Heart left ventricle (tissue), 16 donors: ENCODE measurements around the gene PHLPP1. TPM values are rescaled to one million over a fixed set of nuclear protein-coding genes. Genes with fewer than 3 reads are reported as not detected.

ENCODE experiments used
- ATAC-seq, 4 donors: fragments of 200-7000 bp; cut with Tn5 transposase; one replicate each; pipeline ENCODE4 v1.9.1; 2020 to 2022; ENCODE audit warnings: moderate library complexity in 4 of 4, mild to moderate bottlenecking in 3 of 4, moderate number of reproducible peaks in 1 of 4
- DNase-seq, 5 donors: peaks; one replicate each; pipeline ENCODE4 v3.0.0-alpha.2; 2020
- H3K27ac ChIP-seq, 12 donors: fragments of 200-600 bp; sonication (generic) in 4 of 12; one replicate each; pipeline versions ENCODE4 v1.5.0 to v1.8.0; 2016 to 2022; ENCODE audit warnings: mild to moderate bottlenecking in 2 of 12
- H3K27me3 ChIP-seq, 9 donors: fragments of 200-600 bp; sonication (generic) in 2 of 9; one replicate each; pipeline versions ENCODE4 v1.5.1 to v1.8.0; 2016 to 2022; ENCODE audit warnings: mild to moderate bottlenecking in 3 of 9
- H3K36me3 ChIP-seq, 9 donors: fragments of 200-600 bp; sonication (generic) in 2 of 9; one replicate each; pipeline versions ENCODE4 v1.5.0 to v1.8.0; 2018 to 2022; ENCODE audit warnings: mild to moderate bottlenecking in 2 of 9
- H3K4me1 ChIP-seq, 12 donors: fragments of 200-600 bp; sonication (generic) in 4 of 12; one replicate each; pipeline versions ENCODE4 v1.5.0 to v1.8.0; 2016 to 2022; ENCODE audit warnings: mild to moderate bottlenecking in 3 of 12
- H3K4me3 ChIP-seq, 12 donors: fragments of 200-600 bp; sonication (generic) in 4 of 12; one replicate each; pipeline versions ENCODE4 v1.5.0 to v1.8.0; 2017 to 2022; ENCODE audit warnings: mild to moderate bottlenecking in 9 of 12, moderate library complexity in 4 of 12
- H3K9me3 ChIP-seq, 12 donors: fragments of 200-600 bp; sonication (generic) in 4 of 12; one replicate each; pipeline versions ENCODE4 v1.5.0 to v1.8.0; 2016 to 2022; ENCODE audit warnings: mild to moderate bottlenecking in 1 of 12
- CTCF ChIP-seq, 12 donors: fragments of 200-600 bp; sonication (generic) in 4 of 12; IDR thresholded peaks; one replicate each; pipeline versions ENCODE4 v1.5.0 to v1.8.0; 2018 to 2022; ENCODE audit warnings: antibody characterized with exemption in 12 of 12, mild to moderate bottlenecking in 5 of 12
- POLR2A ChIP-seq, 2 donors: fragments of 450-650 bp; IDR thresholded peaks; one replicate each; pipeline ENCODE4 v1.6.1; 2017; ENCODE audit warnings: antibody characterized with exemption in 2 of 2, mild to moderate bottlenecking in 2 of 2, moderate library complexity in 2 of 2
- WGBS, 4 donors: extraction: QIAGEN DNeasy Blood & Tissue Kit in 2 of 4; methylation state at CpG; one replicate each; pipeline versions ENCODE4 v1.1.5 to v1.1.7; 2013 to 2018; 5-methylcytosine and 5-hydroxymethylcytosine counted together
- intact Hi-C, 10 donors: fragments of 100-400 bp; cut with DNase I; formaldehyde crosslinking; loops; one replicate each; pipeline versions ENCODE4 v1.11.1 to v1.14.2; 2022
- polyA plus RNA-seq, 2 donors: library from polyadenylated mRNA; stranded (reverse); fragments of 200-250 nt; gene quantifications; one replicate each; pipeline ENCODE4 v1.2.3, GENCODE V29; 2013
- total RNA-seq, 9 donors: library from RNA; depleted of rRNA in 2 of 9; stranded (reverse); fragments of >200 nt in 2 of 9; fragmentation: NEBNext Ultra II Directional in 3 of 9; extraction: Animal tissue kit (Norgen Biotek cat#: 25700) in 3 of 9; gene quantifications; one replicate each; pipeline versions ENCODE4 v1.1.0 to v1.2.4, GENCODE V29; 2016 to 2023
- donor health status: ischemic (EF 13 %, LVEDD 7.1; RV severe dilation, severe dysfunction).
- donor health status: healthy with polysubstance abuse.
- donor health status: DM: no; HTN: yes; CAD: no.
- donor health status: DM: no; HTN: no; CAD: no.
- donor health status: ischemic (EF 25% LVEDD 6.9; RV normal size, moderate dysfunction).
- donor health status: ischemic (EF 25% LVEDD 5.7; RV mildly dilated, moderate dysfunction).
- donor health status: healthy.
- donor health status: DM: yes; HTN: yes; CAD: no.
- donor health status: ischemic (EF 35%, LVEDD 5.7; RV mildly dilated, moderate dysfunction).
- donor health status: nonischemic (EF 11% LVEDD 7.7; RV severe dilation, severe dysfunction).
- donor health status: DM: yes; HTN: yes; CAD: no.
- donor health status: PGD.
- donor health status: ischemic (EF 29% LVEDD 5.4; RV normal size, mild dysfunction).
- donor health status: nonischemic (EF 23%, LVEDD 6.1; RV moderate dilation, normal function).

Gene PHLPP1
- total and polyA plus RNA-seq, 11 donors = 1.7 to 11.1 (median 6.2) TPM

GRCh38 chr18:62678847-62679485, 36.4 kb upstream of the PHLPP1 start:
- TF ChIP-seq CTCF (IDR thresholded peaks at IDR 0.05) (no peak), POLR2A (IDR thresholded peaks at IDR 0.05) (no peak)
- Histone ChIP-seq H3K4me1 (no peaks in the 10 kb centered on the region), H3K4me3 (no peak overlapping the region), H3K27ac (no peak overlapping the region), H3K27me3 (no peaks in the 10 kb centered on the region), H3K9me3 (no peaks in the 10 kb centered on the region), H3K36me3 (no peaks in the 10 kb centered on the region)
- no peak for DNase-seq
- intact Hi-C loops = no loop called here
- 76 to 83% (median 81%) methylated on average over 9 of the region's 9 CpGs for WGBS, 4 donors
- no peak for ATAC-seq

GRCh38 chr18:62682371-62682770, 33.0 kb upstream of the PHLPP1 start:
- intact Hi-C loops = no loop called here
- Histone ChIP-seq H3K36me3 (no peaks in the 10 kb centered on the region), H3K9me3 (no peaks in the 10 kb centered on the region), H3K4me1 (no peaks in the 10 kb centered on the region), H3K4me3 (no peak overlapping the region), H3K27me3 (no peaks in the 10 kb centered on the region), H3K27ac (no peak overlapping the region)
- TF ChIP-seq CTCF (IDR thresholded peaks at IDR 0.05) (no peak), POLR2A (IDR thresholded peaks at IDR 0.05) (no peak)
- ATAC-seq (no peak), DNase-seq (no peak)
- 67 to 78% (median 77%) methylated on average over 4 of the region's 4 CpGs for WGBS, 4 donors

DNA sequence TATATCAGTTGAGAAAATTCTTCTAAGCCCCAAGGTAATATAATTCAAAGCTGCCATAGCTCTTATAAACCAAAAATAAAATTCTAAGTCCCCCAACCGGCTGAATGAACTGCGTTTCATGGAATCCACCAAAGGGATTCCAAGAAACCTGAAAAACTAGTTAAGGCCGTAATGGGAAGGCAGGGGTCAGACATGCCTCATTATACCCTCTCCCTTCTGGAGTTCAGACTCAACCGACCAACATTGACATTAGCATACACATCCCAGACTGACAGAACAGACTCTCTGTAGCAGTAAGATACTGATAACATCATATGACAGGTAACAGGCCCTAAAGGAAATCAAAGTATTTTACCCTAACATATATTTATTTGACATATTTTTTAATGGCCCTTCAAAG, 31.4 kb upstream of the PHLPP1 start:
- DNase-seq (no peak), ATAC-seq (no peak)
- Histone ChIP-seq H3K36me3 (no peaks in the 10 kb centered on the region), H3K27me3 (no peaks in the 10 kb centered on the region), H3K27ac (no peak overlapping the region), H3K9me3 (peaks cover 0 to 9% (median 0%) of the 10 kb centered on the region in 12 donors), H3K4me3 (no peak overlapping the region), H3K4me1 (no peaks in the 10 kb centered on the region)
- intact Hi-C loops = no loop called here
- 74 to 87% (median 82%) methylated on average over 4 of the region's 4 CpGs for WGBS, 4 donors
- TF ChIP-seq POLR2A (IDR thresholded peaks at IDR 0.05) = no peak
- no peak for TF ChIP-seq CTCF (IDR thresholded peaks at IDR 0.05)

DNA sequence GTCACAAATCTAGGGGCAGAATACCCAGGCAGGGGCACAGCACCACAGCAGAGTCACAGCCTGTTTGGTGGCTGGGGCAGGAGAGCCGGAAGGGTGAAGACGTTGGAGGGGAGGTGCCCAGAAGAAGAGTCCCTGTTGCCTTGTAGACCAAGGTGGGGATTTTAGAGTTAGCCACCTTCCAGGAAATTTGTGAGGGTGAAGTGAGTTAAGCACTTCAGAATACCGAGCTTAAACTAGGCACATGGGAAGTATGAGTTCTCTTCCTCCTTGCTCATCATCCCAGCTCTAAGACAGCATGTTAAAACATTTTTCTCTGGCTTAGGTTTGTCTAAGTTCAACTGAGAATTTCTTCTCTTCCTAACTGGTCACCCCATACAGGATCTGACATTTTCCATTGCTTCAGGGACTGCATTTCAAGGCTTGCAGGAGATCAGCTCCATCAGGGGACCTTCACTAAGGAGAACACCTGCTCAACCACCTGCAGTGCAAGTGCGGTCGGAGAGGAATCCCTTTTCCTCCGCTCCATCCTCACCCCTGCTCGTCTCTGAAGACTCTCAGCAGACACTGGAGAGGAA, 26.5 kb upstream of the PHLPP1 start:
- no peaks in the 10 kb centered on the region for H3K4me1 ChIP-seq
- intact Hi-C loops = no loop called here
- ATAC-seq = no peak
- no peak for DNase-seq
- H3K4me3 ChIP-seq = no peak overlapping the region
- H3K36me3 ChIP-seq = no peaks in the 10 kb centered on the region
- H3K9me3 ChIP-seq = peaks cover 0 to 13% (median 1%) of the 10 kb centered on the region in 12 donors
- TF ChIP-seq POLR2A (IDR thresholded peaks at IDR 0.05) = no peak
- TF ChIP-seq CTCF (IDR thresholded peaks at IDR 0.05) = no peak
- 92 to 95% (median 93%) methylated on average over 7 of the region's 7 CpGs for WGBS, 4 donors
- no peaks in the 10 kb centered on the region for H3K27me3 ChIP-seq
- no peak overlapping the region for H3K27ac ChIP-seq
